HG03103 (cell line): ENCODE data around the gene CRYBG1.
"Not testable (repeated sequence)": the region's sequence is repeated elsewhere in the genome, so short reads cannot be mapped to it uniquely, and the experiment has no call there.

Source experiments
- ATAC-seq: cut with Tn5 transposase; IDR thresholded peaks from one replicate; pipeline ENCODE4 v1.9.1; 2021; ENCODE audit warnings: low read depth; ENCODE audit not compliant: unreplicated experiment

Gene CRYBG1

DNA sequence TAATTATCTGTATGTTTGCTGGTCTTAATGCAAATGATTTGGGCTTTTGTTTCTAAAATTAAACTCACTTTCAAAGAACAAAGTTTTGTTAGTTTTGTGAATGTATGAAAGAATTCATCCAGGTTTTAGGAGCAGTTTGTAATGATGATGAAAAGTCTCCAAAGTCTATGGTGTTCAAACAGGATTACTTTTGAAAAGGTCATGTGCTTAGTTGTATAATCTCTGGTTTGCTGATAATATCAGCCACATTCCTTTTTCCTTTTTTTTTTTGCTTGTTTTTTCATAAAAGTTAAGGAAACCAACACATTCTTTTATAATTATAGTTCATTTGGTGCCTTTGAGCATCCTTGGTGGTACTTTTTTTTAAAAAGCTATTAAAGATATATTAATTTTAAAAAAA lies 179.9 kb downstream of the CRYBG1 start:
- no peak for ATAC-seq

DNA sequence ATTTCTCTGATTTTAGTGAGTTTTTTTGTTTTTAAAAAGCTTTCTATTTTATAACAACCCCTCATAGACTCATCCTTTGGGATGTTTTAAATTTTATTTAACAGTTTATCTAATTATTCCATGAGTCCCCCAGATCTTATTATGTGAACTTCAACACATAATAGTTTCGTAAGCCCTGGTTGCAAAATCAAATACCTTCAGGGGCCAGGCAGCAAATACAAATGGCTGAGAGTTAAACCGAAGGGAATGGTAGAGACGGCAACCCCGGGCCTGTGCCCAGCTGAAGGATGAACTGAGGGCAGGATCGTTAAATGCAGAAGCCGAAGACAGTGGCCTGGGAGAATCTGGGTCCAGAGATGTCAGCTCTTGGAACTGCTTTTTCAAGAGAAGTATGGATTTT lies 180.4 kb downstream of the CRYBG1 start:
- no peak for ATAC-seq

DNA sequence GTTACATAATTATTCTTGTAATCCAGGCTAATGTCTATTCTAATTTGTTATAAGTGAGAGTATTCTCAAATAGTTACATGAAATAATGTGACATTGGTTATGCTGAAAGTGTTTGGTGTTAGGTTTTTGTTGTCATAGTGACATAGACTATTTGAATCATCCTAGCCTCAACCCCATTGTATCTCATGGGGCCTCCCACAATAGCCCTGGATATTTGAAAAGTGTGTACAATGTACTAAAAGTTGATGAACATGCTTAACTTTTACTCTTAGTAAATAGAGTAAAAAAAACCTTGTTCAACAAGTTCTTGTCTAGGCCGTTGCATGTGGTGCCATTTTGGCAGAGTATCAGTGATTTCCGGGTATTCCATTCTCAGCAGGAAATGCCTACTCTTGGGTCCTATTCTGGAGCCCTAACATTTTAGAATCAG lies 185.8 kb downstream of the CRYBG1 start:
- no peak for ATAC-seq

DNA sequence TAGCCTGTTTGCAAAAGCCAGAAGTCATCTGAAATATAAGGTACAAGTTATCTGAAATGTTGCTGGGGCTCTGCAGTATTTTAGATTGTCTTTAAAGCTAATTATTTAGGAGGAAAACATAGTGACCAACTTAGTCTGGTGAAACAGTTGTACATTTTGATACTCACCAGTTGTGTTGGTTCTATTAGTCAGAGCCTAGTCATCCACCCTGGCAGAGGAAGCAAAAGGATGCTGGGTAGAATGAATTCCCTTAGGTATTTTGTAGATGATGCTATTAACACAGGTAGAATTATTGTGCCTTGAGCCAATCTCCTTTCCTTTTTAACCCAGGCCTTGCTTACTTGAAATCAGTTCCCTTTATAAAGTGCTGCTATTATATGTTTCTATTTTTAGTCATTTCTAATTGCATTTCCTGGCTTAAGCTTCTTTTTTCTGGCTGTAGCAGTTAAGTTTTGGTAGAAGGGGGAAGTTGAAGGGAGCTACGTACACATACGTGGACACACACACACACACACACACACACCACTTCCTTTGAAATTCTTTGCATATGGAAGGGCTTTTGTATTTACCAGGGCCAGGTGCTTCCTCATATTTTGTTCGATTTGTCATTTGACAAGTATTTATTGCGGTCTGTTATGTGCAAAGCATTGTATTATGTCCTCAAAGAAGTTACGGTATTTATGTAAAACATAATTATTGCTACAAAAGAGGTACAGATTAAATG lies 186.3 kb downstream of the CRYBG1 start:
- no peak for ATAC-seq

DNA sequence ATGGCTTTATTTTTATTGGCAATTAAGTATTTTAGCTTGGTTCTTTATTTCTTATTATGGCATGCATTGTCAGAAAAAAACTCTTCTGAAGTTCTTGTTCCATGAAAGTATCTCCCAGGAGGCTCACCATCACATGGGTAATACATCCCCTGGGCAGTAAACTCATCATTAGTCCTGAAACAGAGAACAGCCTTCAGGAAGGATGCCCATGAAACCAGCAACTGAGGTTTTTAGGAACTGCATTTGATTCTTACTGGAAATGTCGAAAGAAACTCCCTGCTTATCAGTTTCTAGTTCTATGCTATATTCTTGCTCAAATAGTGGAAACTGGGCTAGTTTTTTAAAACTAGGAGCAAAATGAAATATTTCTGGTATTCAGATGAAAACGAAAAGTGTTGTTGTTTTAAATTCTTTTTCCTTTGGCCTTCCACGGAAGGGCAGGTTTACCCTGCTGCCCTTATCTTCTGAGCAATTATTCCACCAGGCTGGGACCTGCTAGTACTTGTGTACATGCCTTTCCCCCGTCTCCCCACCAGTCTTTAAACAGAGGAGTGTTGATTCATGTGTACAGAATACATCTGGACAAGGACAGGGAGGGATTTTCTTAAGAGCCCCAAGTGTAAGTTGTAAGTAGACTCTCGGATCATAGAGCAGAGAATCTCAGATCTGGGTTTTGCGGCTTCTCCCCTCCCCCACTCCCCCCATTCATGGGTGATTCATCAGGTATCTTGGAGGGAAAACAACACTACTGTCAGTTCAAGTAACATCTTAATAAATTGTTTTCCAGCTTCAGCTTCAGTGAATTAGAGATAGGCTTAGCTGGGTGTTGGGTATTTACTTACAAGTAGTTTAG lies 187.3 kb downstream of the CRYBG1 start:
- ATAC-seq: no peak

DNA sequence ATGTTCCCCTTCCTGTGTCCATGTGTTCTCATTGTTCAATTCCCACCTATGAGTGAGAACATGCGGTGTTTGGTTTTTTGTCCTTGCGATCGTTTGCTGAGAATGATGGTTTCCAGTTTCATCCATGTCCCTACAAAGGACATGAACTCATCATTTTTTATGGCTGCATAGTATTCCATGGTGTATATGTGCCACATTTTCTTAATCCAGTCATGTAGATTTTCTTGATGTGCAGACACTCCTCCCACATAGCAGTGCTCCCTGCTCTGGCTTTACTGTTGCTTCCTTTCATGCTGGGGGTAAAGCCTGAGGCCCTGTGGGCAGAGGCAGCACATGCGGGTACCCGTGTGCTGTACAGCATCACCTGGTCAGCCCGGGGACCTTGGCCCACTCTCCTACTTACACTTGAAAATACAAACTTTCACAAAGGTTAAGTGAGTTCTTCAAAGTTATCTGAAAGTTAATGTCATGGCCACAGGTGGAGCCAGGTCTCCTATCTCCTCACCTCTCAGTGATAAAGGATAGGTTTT lies 188.5 kb downstream of the CRYBG1 start:
- not testable (repeated sequence) for ATAC-seq

DNA sequence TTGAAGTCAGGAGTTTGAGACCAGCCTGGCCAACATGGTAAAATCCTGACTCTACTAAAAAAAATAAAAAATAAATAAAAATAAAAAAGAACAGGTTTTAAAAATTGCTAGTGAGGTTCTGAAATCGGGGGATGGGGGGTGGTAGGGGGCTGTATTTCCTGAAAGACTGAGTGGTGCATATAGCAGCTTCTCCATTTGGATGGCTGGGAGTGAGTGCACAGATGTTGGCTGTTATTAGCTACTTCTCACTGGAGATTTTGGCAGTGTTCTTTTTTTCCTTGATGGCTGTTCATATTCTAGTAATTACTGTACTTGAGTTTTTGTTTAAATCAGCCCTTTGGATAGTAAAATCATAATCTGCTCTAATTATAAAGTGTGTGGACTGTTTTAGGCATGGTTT lies 189.0 kb downstream of the CRYBG1 start:
- no peak for ATAC-seq

DNA sequence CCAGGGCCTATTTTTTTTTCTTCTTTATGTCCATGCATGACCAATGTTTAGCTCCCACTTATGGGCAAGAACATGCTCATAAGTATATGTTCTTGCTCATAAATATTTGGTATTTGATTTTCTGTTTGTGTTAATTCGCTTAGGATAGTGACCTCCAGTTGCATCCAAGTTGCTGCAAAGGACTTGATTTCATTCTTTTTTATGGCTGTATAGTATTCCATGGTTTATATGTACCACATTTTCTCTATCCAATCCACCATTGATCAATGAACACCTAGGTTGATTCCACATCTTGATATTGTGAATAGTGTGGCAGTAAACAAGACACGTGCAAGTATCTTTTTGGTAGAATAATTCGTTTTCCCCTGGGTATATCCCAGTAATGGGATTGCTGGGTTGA lies 190.6 kb downstream of the CRYBG1 start:
- ATAC-seq: no peak

DNA sequence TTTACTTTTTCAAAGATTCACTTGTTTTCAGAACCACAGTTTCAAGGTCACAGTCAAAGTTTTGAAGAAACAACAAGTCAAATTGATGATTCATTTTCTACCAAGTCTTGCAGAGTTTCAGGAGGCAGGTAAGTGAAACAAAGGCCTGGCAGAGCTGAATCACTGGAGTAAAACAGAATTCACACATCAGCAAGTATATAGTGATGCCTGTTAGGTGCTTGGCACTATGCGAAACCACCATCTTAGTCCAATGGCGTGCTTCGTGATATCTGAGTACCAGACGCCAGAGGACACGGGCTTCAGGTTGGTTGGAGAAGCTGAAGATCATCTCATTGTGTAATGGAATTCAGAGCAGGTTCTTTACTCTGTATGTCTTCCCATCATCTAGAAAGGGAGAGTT lies 192.9 kb downstream of the CRYBG1 start:
- ATAC-seq: no peak

DNA sequence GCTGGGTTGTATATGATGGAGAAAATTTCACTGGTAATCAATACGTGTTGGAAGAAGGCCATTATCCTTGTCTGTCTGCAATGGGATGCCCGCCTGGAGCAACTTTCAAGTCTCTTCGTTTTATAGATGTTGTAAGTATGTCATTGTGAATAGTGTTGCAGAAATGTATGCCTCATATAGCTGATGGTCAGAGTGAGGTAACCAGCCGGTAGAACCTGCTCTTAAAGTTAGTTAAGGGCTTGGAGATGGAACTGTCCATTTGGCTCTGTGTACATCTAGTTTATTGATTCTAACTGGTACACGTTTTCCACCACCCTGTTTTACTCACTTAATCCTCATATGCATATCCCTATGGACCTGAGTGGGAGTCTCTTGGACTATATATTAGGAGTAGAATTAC lies 195.2 kb downstream of the CRYBG1 start:
- ATAC-seq: no peak

DNA sequence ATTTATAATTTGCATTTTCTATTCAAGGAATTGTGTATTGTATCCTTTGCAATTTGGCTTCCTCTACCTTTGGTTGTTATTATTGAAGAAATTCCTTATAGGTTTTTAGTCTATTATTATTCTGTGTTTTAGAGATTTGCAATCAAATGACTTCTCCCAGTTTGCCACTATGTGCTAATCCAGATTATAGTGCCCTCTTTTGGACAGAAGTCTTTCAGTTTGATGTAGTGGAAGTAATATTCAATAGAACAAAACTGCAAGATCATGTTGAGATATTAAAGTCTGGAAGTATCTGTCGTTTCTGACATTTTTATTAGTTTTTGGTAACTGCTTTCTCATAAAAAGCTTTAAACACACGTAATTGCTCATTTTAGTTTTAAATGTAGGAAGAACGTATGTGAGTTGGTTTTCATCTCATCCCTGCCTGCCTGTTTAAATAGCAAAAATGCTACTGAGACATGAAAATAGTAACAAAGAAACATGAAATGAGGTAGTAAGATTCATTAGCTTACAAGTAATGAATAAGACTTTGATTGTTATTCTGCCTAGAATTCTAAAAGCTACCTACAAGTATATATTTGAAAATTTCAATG lies 195.9 kb downstream of the CRYBG1 start:
- ATAC-seq: no peak

DNA sequence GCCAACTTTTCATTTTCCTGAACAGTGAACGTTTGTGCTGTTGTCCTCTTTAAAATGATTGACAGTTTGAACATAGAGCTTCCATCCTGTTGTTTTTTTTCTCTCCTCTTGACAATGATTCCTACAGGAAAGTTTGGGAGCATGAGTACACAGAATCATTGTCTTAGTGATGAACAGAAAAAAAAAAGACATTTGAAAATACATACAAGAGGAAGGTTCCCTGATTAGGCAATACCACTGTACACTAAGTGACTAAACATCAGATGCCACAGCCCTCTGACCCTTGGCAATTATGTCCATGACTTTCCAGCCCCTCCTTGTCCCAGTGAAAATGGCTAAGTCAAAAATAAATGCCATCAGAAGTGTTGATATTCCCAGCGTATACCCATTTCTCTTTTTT lies 197.3 kb downstream of the CRYBG1 start:
- ATAC-seq: no peak

DNA sequence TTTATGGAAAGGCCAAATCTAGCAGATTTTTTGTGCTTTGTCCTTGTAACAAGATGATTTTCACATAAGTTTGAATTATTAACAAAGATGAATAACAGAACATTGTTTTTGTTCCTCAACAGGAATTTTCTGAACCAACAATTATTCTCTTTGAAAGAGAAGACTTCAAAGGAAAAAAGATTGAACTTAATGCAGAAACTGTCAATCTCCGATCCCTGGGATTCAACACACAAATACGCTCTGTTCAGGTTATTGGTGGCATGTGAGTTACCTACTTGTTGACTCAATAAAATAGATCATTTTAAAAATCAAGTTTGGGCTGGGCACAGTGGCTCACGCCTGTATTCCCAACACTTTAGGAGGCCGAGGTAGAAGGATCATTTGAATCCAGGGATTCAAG lies 197.8 kb downstream of the CRYBG1 start:
- no peak for ATAC-seq

DNA sequence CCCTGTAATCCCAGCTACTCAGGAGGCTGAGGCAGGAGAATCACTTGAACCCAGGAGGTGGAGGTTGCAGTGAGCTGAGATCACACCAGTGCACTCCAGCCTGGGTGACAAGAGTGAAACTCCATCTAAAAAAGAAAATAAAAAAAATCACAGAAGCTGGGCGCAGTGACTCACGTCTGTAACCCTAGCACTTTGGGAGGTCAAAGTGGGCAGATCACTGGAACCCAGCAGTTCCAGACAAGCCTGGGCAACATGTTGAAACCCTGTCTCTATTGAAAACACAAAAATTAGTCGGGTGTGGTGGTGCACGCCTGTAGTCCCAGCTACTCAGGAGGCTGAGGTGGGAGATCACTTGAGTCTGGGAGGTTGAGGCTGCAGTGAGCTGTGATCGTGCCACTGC lies 199.1 kb downstream of the CRYBG1 start:
- not testable (repeated sequence) for ATAC-seq

DNA sequence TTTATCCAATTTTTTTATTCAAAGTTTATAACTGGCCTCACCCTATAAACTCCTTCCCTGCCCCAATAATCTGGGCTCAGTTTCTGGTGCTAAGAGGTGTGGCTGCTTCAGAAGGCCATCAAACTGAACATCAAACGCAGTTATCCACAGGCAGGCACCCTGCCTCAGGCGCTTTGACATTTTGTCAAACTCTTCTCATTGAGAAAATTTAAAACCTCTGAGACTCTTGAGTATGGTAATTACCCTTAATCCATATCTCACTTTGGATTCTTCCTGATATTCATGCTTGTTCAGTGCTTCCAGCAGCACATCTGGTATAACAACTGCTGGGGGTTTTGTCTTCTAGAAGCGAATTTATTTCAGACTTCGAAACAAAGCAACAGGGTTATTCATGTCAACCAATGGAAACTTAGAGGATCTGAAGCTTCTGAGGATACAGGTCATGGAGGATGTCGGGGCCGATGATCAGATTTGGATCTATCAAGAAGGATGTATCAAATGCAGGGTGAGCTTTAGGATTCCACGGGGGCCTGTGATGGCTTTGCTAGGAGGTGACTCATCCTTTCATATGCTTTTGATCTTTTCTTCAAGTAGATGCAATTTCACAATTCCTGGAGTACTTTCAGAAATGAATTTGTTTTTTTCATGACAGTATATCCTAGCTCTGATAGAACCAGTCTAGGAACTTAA lies 200.6 kb downstream of the CRYBG1 start:
- no peak for ATAC-seq

DNA sequence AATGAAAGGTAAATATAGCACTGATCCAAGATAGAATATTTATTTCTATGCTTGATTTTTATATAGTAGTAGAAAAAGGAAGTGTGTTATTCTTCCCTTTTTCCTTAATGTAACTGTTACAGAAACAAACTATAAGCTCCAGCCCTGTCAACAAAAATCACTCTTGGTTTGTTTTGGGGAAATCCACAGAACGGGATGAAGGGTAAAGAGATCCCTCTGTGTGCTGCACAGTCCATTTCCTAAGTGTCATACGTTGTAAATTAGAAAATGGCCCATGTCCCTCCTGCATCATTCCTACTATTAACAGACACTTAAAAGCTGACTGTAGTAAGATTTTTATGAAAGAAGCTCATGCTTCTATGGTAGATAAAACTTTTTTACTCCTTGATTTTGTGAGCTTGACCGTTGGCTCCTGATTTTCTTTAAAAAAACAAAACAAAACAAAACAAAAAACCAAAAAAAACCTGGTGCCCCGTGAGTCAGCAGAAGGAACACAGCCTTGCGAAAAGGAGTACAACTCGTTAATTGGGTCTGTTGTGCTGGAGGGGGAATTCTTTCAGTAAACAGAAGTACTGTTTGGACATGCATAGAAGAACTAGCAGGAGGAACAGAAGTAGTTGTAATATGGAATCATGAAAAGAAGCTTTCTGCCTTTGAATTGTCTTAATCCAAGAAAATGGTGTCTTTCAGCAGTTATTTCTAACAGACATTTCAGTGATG lies 201.3 kb downstream of the CRYBG1 start:
- ATAC-seq: no peak

DNA sequence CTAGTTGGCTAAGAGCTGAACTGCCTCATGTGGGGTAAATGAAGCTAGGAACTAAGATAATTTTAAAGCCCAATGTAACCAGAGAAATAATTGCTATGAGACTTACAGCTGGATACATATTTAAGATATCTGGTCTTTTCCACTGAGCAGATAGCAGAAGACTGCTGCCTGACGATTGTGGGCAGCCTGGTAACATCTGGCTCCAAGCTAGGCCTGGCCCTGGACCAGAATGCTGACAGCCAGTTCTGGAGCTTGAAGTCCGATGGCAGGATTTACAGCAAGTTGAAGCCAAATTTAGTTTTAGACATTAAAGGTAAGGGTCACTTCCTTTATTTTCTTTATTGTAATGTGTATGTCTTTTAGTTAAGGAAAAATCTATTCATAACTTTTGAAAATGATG lies 203.1 kb downstream of the CRYBG1 start:
- no peak for ATAC-seq

DNA sequence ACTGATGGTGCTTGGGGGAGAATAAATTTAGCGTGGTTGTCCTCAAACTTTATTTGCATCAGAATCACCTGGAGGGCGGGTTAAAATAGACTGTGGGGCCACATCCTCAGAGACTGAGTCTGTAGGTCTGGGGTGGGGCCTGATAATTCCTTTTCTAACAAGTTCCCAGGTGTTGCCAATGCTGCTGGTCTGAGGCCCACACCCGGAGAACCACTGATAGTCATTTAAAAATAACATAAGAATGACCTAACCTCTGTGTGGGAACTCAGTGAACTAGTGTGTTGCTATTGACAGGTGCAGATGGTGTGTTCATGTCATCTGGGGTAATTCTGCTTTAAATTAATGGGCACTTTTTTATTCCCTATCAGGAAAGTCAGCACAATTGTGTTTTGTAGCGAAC lies 204.0 kb downstream of the CRYBG1 start:
- ATAC-seq: no peak

DNA sequence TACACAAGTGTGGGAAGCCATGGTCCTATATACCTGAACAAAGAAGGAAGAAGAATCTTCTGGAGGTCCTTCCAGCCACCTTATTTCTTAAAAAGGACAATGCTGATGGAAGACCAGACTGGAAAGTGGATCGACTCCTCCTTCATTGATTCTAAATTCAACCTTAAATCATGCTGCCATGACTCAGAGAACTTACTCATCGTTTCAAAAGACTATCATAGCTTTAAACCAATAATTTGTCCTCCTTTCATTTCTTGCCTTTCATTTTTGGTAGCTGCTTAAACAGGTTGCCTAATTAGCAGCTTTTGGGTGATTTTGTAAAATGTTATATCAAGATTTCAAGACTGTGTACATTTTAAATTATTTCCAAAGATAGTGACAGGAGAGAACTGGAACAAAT lies 208.0 kb downstream of the CRYBG1 start:
- ATAC-seq: no peak

DNA sequence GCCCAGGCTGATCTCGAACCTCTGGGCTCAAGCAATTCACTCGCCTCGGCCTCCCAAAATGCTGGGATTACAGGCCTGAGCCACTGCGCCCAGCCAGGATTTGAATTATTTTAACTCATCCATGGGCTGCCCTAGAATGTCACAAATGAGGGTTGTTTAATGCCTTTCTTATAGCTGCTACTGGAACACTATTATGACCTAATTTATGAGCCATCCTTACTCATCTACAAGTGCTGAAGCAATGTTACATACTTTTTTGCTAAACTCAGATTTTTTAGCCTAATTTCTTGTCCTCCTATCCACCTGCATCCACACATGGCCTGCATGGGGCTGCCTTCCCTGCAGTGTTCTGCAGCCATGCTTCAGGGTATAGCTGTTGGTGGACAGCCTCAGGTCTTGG lies 208.9 kb downstream of the CRYBG1 start:
- ATAC-seq: no peak
